Lower lobe of right lung (tissue), 2 donors: ENCODE results near the gene SND1. TPM values are rescaled to one million over a fixed set of nuclear protein-coding genes. Genes with fewer than 3 reads are reported as not detected.

Experiments
- ATAC-seq, 2 donors: fragments of 200-7000 bp; cut with Tn5 transposase; one replicate each; pipeline ENCODE4 v1.9.1; 2020 to 2022; ENCODE audit warnings: mild to moderate bottlenecking in 2 of 2, moderate library complexity in 2 of 2
- DNase-seq: peaks from one replicate; pipeline ENCODE4 v3.0.0-alpha.2; 2020
- H3K27ac ChIP-seq: fragments of 200-600 bp; one replicate; pipeline ENCODE4 v1.8.0; 2022
- H3K27me3 ChIP-seq: fragments of 200-600 bp; one replicate; pipeline ENCODE4 v1.8.0; 2022; ENCODE audit warnings: low read depth
- H3K36me3 ChIP-seq: fragments of 200-600 bp; one replicate; pipeline ENCODE4 v1.8.0; 2022; ENCODE audit warnings: mild to moderate bottlenecking
- H3K4me1 ChIP-seq: fragments of 200-600 bp; one replicate; pipeline ENCODE4 v1.8.0; 2022
- H3K4me3 ChIP-seq: fragments of 200-600 bp; one replicate; pipeline ENCODE4 v1.8.0; 2022; ENCODE audit warnings: mild to moderate bottlenecking
- H3K9me3 ChIP-seq: fragments of 200-600 bp; one replicate; pipeline ENCODE4 v1.8.0; 2022
- intact Hi-C: fragments of 100-400 bp; cut with DNase I; formaldehyde crosslinking; loops from one replicate; pipeline ENCODE4 v1.11.0; 2022
- total RNA-seq: library from RNA; stranded (reverse); fragmentation: NEBNext Ultra II Directional; extraction: Animal tissue kit (Norgen Biotek cat#: 25700); gene quantifications from one replicate; pipeline ENCODE4 v1.2.1, GENCODE V29; 2021
- TF ChIP-seq, protein P1 (sequence below): fragments of 200-600 bp; IDR thresholded peaks from one replicate; pipeline ENCODE4 v1.8.0; 2022; ENCODE audit warnings: antibody characterized with exemption, mild to moderate bottlenecking
- donor health status: DM: no; HTN: yes; CAD: no; lungs with severe emphysema.

The SND1 gene
- total RNA-seq, 1 donor from 2014 or later, result 142 TPM

DNA sequence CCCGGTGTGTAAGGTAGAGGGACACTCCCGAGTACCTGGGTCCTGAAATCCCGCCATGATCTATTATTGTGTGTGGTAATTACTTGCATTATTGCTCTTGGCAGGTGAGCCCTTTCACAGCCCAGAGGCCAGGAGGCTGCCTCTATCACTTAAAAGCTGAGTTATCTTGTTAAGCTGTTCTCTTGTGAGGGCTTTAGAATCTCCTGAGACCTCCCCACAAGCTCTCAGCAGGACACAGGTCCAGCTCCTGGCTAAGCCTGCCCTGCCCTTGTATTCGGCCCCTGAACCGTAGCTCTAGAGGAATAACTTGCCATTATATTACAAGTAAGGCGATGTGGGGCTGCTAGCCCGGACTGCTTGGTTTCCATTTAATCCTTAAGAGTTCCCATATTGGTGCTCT lies 13.9 kb downstream of the SND1 start:
- H3K36me3 ChIP-seq, result no peaks in the 10 kb centered on the region
- TF ChIP-seq, protein P1, sequence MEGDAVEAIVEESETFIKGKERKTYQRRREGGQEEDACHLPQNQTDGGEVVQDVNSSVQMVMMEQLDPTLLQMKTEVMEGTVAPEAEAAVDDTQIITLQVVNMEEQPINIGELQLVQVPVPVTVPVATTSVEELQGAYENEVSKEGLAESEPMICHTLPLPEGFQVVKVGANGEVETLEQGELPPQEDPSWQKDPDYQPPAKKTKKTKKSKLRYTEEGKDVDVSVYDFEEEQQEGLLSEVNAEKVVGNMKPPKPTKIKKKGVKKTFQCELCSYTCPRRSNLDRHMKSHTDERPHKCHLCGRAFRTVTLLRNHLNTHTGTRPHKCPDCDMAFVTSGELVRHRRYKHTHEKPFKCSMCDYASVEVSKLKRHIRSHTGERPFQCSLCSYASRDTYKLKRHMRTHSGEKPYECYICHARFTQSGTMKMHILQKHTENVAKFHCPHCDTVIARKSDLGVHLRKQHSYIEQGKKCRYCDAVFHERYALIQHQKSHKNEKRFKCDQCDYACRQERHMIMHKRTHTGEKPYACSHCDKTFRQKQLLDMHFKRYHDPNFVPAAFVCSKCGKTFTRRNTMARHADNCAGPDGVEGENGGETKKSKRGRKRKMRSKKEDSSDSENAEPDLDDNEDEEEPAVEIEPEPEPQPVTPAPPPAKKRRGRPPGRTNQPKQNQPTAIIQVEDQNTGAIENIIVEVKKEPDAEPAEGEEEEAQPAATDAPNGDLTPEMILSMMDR, result no peak
- ATAC-seq (no peak), DNase-seq (no peak)
- intact Hi-C loops, result no loop called here
- peaks cover 10% of the 10 kb centered on the region for H3K4me1 ChIP-seq
- H3K4me3 ChIP-seq, result no peak overlapping the region
- no peaks in the 10 kb centered on the region for H3K9me3 ChIP-seq
- no peak overlapping the region for H3K27ac ChIP-seq
- no peaks in the 10 kb centered on the region for H3K27me3 ChIP-seq

DNA sequence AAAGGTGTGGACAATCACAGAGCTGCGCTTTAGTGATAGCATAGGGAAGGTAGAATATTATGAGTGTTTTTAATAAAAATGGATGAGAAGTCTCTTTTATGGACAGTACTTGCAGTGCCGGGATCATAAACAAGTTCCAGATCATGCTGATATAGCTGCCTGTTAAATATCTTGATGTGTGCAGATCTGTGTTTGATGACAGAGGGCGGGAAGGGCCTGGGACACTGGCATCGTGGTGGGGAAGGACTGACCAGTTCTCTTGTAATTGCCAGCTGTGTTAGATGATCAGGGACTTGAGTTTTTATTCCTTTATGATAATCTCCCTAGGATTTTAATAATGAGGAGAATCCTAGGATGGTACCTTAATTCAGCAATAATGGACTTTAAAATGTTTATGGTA lies 14.6 kb downstream of the SND1 start:
- Histone ChIP-seq H3K4me3 (no peak overlapping the region), H3K4me1 (peaks cover 10% of the 10 kb centered on the region), H3K27me3 (no peaks in the 10 kb centered on the region), H3K9me3 (no peaks in the 10 kb centered on the region), H3K27ac (no peak overlapping the region), H3K36me3 (no peaks in the 10 kb centered on the region)
- TF ChIP-seq, protein P1, result no peak
- intact Hi-C loops, result no loop called here
- ATAC-seq (no peak), DNase-seq (no peak)

DNA sequence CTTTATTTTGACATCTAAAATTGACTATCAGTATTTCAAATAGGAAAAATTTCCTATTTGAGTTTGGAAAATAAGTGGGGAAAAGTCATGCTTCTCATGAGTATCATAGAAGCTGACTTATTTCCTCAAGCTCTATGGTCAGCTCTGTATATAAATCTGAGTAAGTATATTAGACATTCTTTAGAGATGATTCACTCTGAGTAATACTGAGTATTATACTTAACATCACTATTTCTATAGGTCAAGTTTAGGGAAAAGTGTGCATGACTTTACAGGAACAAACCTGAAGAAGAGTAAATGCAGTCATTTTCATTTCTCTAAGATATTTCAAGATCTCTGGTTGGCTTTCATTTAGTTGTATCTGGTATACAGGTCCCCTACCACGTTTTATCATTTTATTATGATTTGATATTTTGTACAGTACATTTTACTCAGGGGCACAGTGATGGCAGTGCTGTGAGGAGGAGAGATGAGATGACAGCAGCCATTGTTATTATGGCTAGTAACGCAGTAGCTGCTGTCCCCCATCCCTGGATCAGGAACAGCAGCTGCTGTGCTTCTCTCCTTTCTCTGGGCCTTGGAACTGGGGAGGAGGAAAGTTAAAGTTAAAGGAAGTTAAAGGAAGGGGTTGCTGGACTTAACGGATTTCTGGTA lies 15.2 kb downstream of the SND1 start:
- Histone ChIP-seq H3K9me3 (no peaks in the 10 kb centered on the region), H3K4me3 (no peak overlapping the region), H3K4me1 (peaks cover 10% of the 10 kb centered on the region), H3K27me3 (no peaks in the 10 kb centered on the region), H3K27ac (no peak overlapping the region), H3K36me3 (no peaks in the 10 kb centered on the region)
- intact Hi-C loops, result no loop called here
- ATAC-seq (no peak), DNase-seq (no peak)
- TF ChIP-seq, protein P1, result no peak

DNA sequence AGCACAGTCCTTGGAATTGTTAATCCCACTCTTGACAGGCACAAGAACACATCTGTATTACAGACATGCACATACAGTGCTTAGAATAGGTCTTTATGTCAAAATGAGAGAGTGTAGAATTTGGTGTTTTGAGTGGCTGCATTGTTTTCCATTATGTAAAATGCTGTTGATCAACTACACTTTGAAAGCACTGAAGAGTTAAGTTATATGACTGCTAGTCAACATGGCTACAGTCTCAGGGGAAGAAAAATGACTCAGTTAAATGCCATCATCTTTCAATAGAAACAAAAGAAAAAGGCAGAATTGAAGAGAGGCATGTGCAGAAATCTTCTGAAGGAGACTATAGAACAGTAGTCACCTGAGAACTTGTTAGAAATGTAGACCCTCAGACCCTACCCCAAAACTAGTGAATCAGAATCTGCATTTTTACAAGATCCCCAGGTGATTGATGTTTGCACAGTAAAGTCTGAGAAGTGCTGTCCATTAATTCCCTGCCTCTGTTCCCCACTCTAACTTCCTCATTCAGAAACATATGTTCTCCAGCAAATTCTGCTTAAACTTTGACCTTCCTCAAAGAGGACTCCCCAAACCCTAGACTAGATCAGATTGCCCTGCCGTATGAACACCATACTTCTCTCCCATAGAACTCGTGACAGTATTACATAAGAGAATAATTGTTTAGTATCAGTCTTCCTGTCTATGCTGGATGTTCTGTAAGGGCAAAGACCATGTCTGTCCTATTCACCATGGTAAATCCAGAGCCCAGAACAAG lies 16.0 kb downstream of the SND1 start:
- TF ChIP-seq, protein P1, result no peak
- ATAC-seq, result peak; percentile 40 to 76

DNA sequence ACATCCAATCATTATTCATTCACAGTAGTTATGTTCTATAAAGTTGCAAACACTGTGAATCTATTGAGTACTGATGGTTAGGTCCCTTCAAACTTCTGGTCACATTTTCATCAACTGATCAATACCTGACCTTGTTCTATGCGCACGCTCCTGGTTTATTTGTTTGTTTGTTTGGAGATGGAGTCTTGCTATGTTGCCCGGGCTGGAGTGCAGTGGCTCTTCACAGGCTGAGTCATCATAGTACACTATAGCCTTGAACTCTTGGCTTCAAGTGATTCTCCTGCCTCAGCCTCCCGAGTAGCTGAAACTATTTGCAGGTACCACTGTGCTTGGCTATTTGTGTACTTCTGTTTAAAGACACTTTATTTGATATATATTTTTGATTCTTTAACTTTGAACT lies 19.3 kb downstream of the SND1 start:
- no peak for ATAC-seq
- DNase-seq, result no peak
- H3K4me1 ChIP-seq, result peaks cover 25% of the 10 kb centered on the region
- no peaks in the 10 kb centered on the region for H3K27me3 ChIP-seq
- no peak overlapping the region for H3K4me3 ChIP-seq
- H3K36me3 ChIP-seq, result no peaks in the 10 kb centered on the region
- TF ChIP-seq, protein P1, result no peak
- H3K27ac ChIP-seq, result no peak overlapping the region
- no peaks in the 10 kb centered on the region for H3K9me3 ChIP-seq
- intact Hi-C loops, result no loop called here

More for the DNA sequence above, 16.0 kb downstream of the SND1 start:
- Histone ChIP-seq H3K36me3 (no peaks in the 10 kb centered on the region), H3K27ac (no peak overlapping the region), H3K4me1 (peaks cover 10% of the 10 kb centered on the region), H3K9me3 (no peaks in the 10 kb centered on the region), H3K4me3 (no peak overlapping the region), H3K27me3 (no peaks in the 10 kb centered on the region)
- no peak for DNase-seq
- intact Hi-C loops, result no loop called here
